ENCODE measurements around the gene IL17D. TPM values are rescaled to one million over a fixed set of nuclear protein-coding genes. Genes with fewer than 3 reads are reported as not detected.

Gene IL17D
- total RNA-seq, 4 donors from 2014 or later: 2.4 to 3.9 TPM; not detected in 2

DNA sequence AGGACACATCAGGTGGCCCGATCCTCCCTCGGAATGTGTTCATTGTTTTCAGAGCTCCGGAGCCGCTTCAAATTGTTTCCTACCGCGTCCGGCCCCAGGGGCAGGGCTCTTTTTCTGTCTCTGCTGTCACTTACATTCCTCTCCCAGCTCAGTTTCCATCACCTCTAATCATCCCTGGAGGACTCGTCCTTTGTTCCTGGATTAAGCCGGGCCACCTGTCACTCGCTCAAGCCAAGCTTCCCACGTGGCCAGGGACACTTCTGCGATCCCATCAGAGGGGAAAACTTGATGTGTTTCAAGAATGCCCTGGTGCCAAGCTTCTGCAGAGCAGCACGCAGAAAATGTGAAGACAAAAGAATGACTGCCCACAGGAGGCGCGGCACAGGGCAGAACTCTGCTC lies 13.5 kb downstream of the IL17D start:
- Histone ChIP-seq H3K36me3 (no peaks in the 10 kb centered on the region), H3K4me1 (peaks cover 0 to 17% (median 7%) of the 10 kb centered on the region in 4 donors), H3K4me3 (no peak overlapping the region), H3K27me3 (no peaks in the 10 kb centered on the region), H3K9me3 (no peaks in the 10 kb centered on the region), H3K27ac (no peak overlapping the region)
- no peak for TF ChIP-seq POLR2A (IDR thresholded peaks at IDR 0.05)
- TF ChIP-seq CTCF (IDR thresholded peaks at IDR 0.05): no peak
- DNase-seq: no peak

GRCh38 chr13:20717581-20718542 lies 14.4 kb downstream of the IL17D start:
- Histone ChIP-seq H3K4me3 (no peak overlapping the region), H3K36me3 (no peaks in the 10 kb centered on the region), H3K27me3 (no peaks in the 10 kb centered on the region), H3K9me3 (no peaks in the 10 kb centered on the region), H3K4me1 (peaks cover 0 to 12% (median 7%) of the 10 kb centered on the region in 4 donors), H3K27ac (no peak overlapping the region)
- TF ChIP-seq POLR2A (IDR thresholded peaks at IDR 0.05) (no peak), CTCF (IDR thresholded peaks at IDR 0.05) (no peak)
- no peak for DNase-seq

DNA sequence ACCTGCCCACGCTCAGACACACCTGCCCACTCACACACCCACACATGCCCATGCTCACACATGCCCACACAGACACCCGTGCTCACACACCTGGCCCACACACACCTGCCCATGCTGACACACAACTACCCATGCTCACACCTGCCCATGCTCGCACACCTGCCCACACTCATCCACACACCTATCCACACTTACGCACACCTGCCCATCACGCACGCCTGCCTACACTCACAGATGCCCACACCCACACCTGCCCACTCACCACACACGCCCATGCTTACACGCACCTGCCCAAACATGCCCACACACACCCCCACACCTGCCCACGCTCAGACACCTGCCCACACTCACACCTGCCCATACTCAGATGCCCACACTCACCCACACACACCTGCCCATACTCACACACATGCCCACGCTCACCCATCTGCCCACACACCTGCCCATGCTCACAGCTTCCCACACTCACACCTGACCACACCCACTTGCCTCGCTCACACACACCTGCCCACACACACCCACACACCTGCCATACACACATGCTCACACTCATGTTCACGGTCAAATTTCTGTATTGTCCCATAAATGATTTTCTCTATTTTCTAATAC lies 15.6 kb downstream of the IL17D start:
- TF ChIP-seq CTCF (IDR thresholded peaks at IDR 0.05) (no peak), POLR2A (IDR thresholded peaks at IDR 0.05) (no peak)
- H3K9me3 ChIP-seq: no peaks in the 10 kb centered on the region
- no peak for DNase-seq
- H3K4me1 ChIP-seq: peaks cover 0 to 10% (median 7%) of the 10 kb centered on the region in 4 donors
- no peaks in the 10 kb centered on the region for H3K27me3 ChIP-seq
- no peak overlapping the region for H3K4me3 ChIP-seq
- no peak overlapping the region for H3K27ac ChIP-seq
- H3K36me3 ChIP-seq: no peaks in the 10 kb centered on the region

- Histone ChIP-seq H3K36me3 (no peaks in the 10 kb centered on the region), H3K4me3 (no peak overlapping the region), H3K27me3 (no peaks in the 10 kb centered on the region), H3K9me3 (no peaks in the 10 kb centered on the region), H3K4me1 (peaks cover 0 to 10% (median 7%) of the 10 kb centered on the region in 4 donors), H3K27ac (no peak overlapping the region)
- DNase-seq: no peak
- TF ChIP-seq CTCF (IDR thresholded peaks at IDR 0.05) (no peak), POLR2A (IDR thresholded peaks at IDR 0.05) (no peak)
These were observed 16.3 kb downstream of the IL17D start for GRCh38 chr13:20719783-20720182.

- TF ChIP-seq CTCF (IDR thresholded peaks at IDR 0.05): no peak
- no peak for TF ChIP-seq POLR2A (IDR thresholded peaks at IDR 0.05)
- DNase-seq: no peak
These were observed 17.0 kb downstream of the IL17D start for GRCh38 chr13:20720499-20720898.

More at GRCh38 chr13:20720499-20720898, 17.0 kb downstream of the IL17D start:
- no peak overlapping the region for H3K27ac ChIP-seq
- no peak overlapping the region for H3K4me3 ChIP-seq
- H3K36me3 ChIP-seq: no peaks in the 10 kb centered on the region
- H3K9me3 ChIP-seq: no peaks in the 10 kb centered on the region
- H3K4me1 ChIP-seq: peaks cover 0 to 10% (median 7%) of the 10 kb centered on the region in 4 donors
- no peaks in the 10 kb centered on the region for H3K27me3 ChIP-seq
